ENCODE data around the gene CNKSR3. TPM values are rescaled to one million over a fixed set of nuclear protein-coding genes. Genes with fewer than 3 reads are reported as not detected.

The CNKSR3 gene
- polyA plus RNA-seq, 1 of the 3 experiments (the other 2 are of a cell fraction): 1.6 TPM

DNA sequence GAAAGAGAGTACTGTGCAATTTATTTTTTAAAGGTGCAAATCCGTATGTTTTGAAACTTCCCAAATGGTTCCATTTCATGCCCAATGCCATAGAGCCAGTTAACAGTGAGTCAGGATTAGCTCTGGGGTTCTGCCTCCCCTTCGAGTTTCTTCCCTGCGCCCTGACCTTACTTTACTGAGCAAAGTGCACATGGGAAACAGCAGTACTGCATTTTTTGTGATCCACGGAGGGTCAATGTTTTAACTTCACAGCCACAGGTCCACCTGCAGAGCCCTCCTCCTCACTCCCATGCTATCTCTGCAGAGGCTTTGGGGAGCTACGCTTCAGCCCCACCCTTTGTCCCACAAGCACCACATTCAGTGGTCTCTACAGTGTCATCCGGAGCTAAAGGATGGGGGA lies 44.0 kb upstream of the CNKSR3 start:
- CTCF ChIA-PET: interaction anchor here (1.2 to 1.3 kb wide), 2 partner anchors 45 to 120 kb away, joined by 3 to 4 read pairs; no protein-coding TSS in a partner anchor

More for the DNA sequence above, 44.0 kb upstream of the CNKSR3 start:
- no peak for DNase-seq
- Histone ChIP-seq H3K79me2 (ENCODE audit: insufficient read depth) (no peaks in the 10 kb centered on the region), H3K9me2 (no peaks in the 10 kb centered on the region), H3K36me3 (replicated peaks in 1 of 2; ENCODE audit: control insufficient read depth in 1 of 2, insufficient read depth in 2 of 2, low read length in 1 of 2) (no peaks in the 10 kb centered on the region), H2AFZ (ENCODE audit: low read depth) (no peak overlapping the region), H3K27ac (ENCODE audit: low read depth in 2 of 2, low read length in 1 of 2) (peak overlapping the region; percentile 12 to 22; a peak in 2 of 4 replicates), H3K4me2 (peak overlapping the region; percentile 28; the same call in 1 of the 2 replicates), H3K9ac (no peak overlapping the region), H3K4me1 (ENCODE audit: control insufficient read depth in 1 of 2, insufficient read depth in 2 of 2, low read depth in 1 of 2, low read length in 1 of 2) (peaks cover 0 to 10% of the 10 kb centered on the region in 2 experiments; a peak in 2 of 4 replicates), H3K4me3 (ENCODE audit: low read depth in 2 of 2, low read length in 1 of 2) (no peak overlapping the region), H3K9me3 (no peaks in the 10 kb centered on the region), H3K27me3 (ENCODE audit: insufficient read depth) (no peaks in the 10 kb centered on the region), H3F3A (replicated peaks; ENCODE audit: insufficient read depth) (no peaks in the 10 kb centered on the region), H4K20me1 (ENCODE audit: insufficient read depth) (no peaks in the 10 kb centered on the region)
- no peak for TF ChIP-seq TAF1 (IDR thresholded peaks at IDR 0.05; ENCODE audit: borderline replicate concordance, low read depth, low read length)
- no peak for TF ChIP-seq MXI1 (IDR thresholded peaks at IDR 0.05; ENCODE audit: low read depth, low read length)
- no peak for TF ChIP-seq GABPA (IDR thresholded peaks at IDR 0.05; ENCODE audit: low read depth)
- TF ChIP-seq JUND (IDR thresholded peaks at IDR 0.05): no peak
- TF ChIP-seq YY1 (IDR thresholded peaks at IDR 0.05; ENCODE audit: low read depth): no peak
- TF ChIP-seq, protein P1, sequence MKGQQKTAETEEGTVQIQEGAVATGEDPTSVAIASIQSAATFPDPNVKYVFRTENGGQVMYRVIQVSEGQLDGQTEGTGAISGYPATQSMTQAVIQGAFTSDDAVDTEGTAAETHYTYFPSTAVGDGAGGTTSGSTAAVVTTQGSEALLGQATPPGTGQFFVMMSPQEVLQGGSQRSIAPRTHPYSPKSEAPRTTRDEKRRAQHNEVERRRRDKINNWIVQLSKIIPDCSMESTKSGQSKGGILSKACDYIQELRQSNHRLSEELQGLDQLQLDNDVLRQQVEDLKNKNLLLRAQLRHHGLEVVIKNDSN (IDR thresholded peaks at IDR 0.05; ENCODE audit: borderline replicate concordance, low read depth): no peak
- no peak for TF ChIP-seq CHD2 (IDR thresholded peaks at IDR 0.05; ENCODE audit: low read length, partially characterized antibody)
- TF ChIP-seq RXRA (IDR thresholded peaks at IDR 0.05; ENCODE audit: borderline replicate concordance, low read depth): no peak
- no peak for TF ChIP-seq FOSL2 (IDR thresholded peaks at IDR 0.05; ENCODE audit: borderline replicate concordance, low read depth)
- TF ChIP-seq TCF12 (IDR thresholded peaks at IDR 0.05): no peak
- TF ChIP-seq TEAD4 (IDR thresholded peaks at IDR 0.05; ENCODE audit: borderline replicate concordance, insufficient read depth): no peak
- no peak for TF ChIP-seq MEF2A (IDR thresholded peaks at IDR 0.05; ENCODE audit: borderline replicate concordance, low read depth)
- TF ChIP-seq, protein P2, sequence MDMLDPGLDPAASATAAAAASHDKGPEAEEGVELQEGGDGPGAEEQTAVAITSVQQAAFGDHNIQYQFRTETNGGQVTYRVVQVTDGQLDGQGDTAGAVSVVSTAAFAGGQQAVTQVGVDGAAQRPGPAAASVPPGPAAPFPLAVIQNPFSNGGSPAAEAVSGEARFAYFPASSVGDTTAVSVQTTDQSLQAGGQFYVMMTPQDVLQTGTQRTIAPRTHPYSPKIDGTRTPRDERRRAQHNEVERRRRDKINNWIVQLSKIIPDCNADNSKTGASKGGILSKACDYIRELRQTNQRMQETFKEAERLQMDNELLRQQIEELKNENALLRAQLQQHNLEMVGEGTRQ (IDR thresholded peaks at IDR 0.05; ENCODE audit: borderline replicate concordance, low read depth, low read length): no peak
- TF ChIP-seq, protein P3, sequence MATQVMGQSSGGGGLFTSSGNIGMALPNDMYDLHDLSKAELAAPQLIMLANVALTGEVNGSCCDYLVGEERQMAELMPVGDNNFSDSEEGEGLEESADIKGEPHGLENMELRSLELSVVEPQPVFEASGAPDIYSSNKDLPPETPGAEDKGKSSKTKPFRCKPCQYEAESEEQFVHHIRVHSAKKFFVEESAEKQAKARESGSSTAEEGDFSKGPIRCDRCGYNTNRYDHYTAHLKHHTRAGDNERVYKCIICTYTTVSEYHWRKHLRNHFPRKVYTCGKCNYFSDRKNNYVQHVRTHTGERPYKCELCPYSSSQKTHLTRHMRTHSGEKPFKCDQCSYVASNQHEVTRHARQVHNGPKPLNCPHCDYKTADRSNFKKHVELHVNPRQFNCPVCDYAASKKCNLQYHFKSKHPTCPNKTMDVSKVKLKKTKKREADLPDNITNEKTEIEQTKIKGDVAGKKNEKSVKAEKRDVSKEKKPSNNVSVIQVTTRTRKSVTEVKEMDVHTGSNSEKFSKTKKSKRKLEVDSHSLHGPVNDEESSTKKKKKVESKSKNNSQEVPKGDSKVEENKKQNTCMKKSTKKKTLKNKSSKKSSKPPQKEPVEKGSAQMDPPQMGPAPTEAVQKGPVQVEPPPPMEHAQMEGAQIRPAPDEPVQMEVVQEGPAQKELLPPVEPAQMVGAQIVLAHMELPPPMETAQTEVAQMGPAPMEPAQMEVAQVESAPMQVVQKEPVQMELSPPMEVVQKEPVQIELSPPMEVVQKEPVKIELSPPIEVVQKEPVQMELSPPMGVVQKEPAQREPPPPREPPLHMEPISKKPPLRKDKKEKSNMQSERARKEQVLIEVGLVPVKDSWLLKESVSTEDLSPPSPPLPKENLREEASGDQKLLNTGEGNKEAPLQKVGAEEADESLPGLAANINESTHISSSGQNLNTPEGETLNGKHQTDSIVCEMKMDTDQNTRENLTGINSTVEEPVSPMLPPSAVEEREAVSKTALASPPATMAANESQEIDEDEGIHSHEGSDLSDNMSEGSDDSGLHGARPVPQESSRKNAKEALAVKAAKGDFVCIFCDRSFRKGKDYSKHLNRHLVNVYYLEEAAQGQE (IDR thresholded peaks at IDR 0.05; ENCODE audit: low read depth, low read length): no peak
- TF ChIP-seq ELF1 (IDR thresholded peaks at IDR 0.05): no peak
- TF ChIP-seq EZH2phosphoT487 (IDR thresholded peaks at IDR 0.05; ENCODE audit: borderline replicate concordance, low read depth): no peak
- no peak for TF ChIP-seq SIN3A (IDR thresholded peaks at IDR 0.05; ENCODE audit: borderline replicate concordance, low read depth, low read length)
- TF ChIP-seq RCOR1 (IDR thresholded peaks at IDR 0.05; ENCODE audit: low read length): no peak
- TF ChIP-seq SMC3 (IDR thresholded peaks at IDR 0.05; ENCODE audit: low read depth, low read length): no peak
- 64% methylated on average over 6 of the region's 6 CpGs for WGBS (ENCODE audit: low lambda C conversion rate)
- POLR2A ChIA-PET: no interaction called here
